ENCODE measurements around the gene NISCH. TPM values are rescaled to one million over a fixed set of nuclear protein-coding genes. Genes with fewer than 3 reads are reported as not detected.
A peak's percentile ranks its signal among the peaks of the same experiment; 100 is the strongest.
"Not testable (repeated sequence)": the region's sequence is repeated elsewhere in the genome, so short reads cannot be mapped to it uniquely, and the experiment has no call there.

The NISCH gene
- total RNA-seq, 1 experiment from 2014 or later = 72.8 TPM

- TF ChIP-seq POLR2A (IDR thresholded peaks at IDR 0.05; ENCODE audit: borderline replicate concordance, extremely low read depth, insufficient read depth, insufficient read length) (no peak), CEBPB (IDR thresholded peaks at IDR 0.05; ENCODE audit: low read depth) (no peak), FOSL1 (IDR thresholded peaks at IDR 0.05; ENCODE audit: low read depth) (no peak), YY1 (IDR thresholded peaks at IDR 0.05; ENCODE audit: extremely low read depth, insufficient replicate concordance, low read depth, low read length) (no peak), CTCF (IDR thresholded peaks at IDR 0.05 in 2 of 3, conservative IDR thresholded peaks at IDR 0.05 in 1 of 3; ENCODE audit: borderline replicate concordance in 1 of 3, insufficient read depth in 1 of 3, low read depth in 2 of 3, low read length in 2 of 3) (no peak), JUND (IDR thresholded peaks at IDR 0.05) (no peak), REST (IDR thresholded peaks at IDR 0.05; ENCODE audit: low read depth) (no peak)
- Histone ChIP-seq H3K4me2 (ENCODE audit: low read length) (no peak overlapping the region), H3K27ac (ENCODE audit: low read depth, low read length) (peak overlapping the region; percentile 18; the same call in 1 of the 2 replicates), H3K27me3 (ENCODE audit: insufficient read depth, low read length) (no peaks in the 10 kb centered on the region), H4K20me1 (ENCODE audit: insufficient read depth) (no peaks in the 10 kb centered on the region), H3K4me3 (replicated peaks in 1 of 2; ENCODE audit: low read depth in 1 of 2, low read length in 2 of 2) (no peak overlapping the region), H3K79me2 (ENCODE audit: insufficient read depth, low read length) (peaks cover 6% of the 10 kb centered on the region; the same call in 1 of the 2 replicates), H3K9me2 (ENCODE audit: insufficient read depth) (no peaks in the 10 kb centered on the region), H3K9me3 (ENCODE audit: control insufficient read depth in 1 of 2, insufficient read depth in 1 of 2, low read depth in 1 of 2, low read length in 2 of 2) (no peaks in the 10 kb centered on the region), H3K4me1 (ENCODE audit: control insufficient read depth in 1 of 2, insufficient read depth in 2 of 2, low read length in 2 of 2) (0 out of 4 replicates have a peak, but pooled peaks cover 0 to under 1% of the 10 kb centered on the region in 2 experiments), H3K36me3 (ENCODE audit: control insufficient read depth in 1 of 2, insufficient read depth in 2 of 2, low read length in 2 of 2) (peaks cover 11 to 17% of the 10 kb centered on the region in 2 experiments), H2AFZ (ENCODE audit: low read depth, low read length, poor library complexity, severe bottlenecking) (no peak overlapping the region), H3K9ac (ENCODE audit: low read length) (no peak overlapping the region)
- ATAC-seq (no peak), DNase-seq (ENCODE audit: low read depth, low spot score) (no peak)
- no TSS peak for BruUV-seq (replicated peaks)
- ChIA-PET CTCF (no interaction called here), POLR2A (interaction anchor here (2.7 kb wide), 1 partner anchor 10 kb away, joined by 13 read pairs; the partner anchor contains the start of gene UQCC5), RAD21 (ENCODE audit: low non-redundant PET in 1 of 2, low total read pairs in 2 of 2, uncharacterized antibody in 2 of 2, unreplicated experiment in 2 of 2) (no interaction called here)
- intact Hi-C loops (cut with micrococcal nuclease) = no loop called here
These were observed 70.5 kb downstream of the NISCH start for GRCh38 chr3:52525680-52526561.

GRCh38 chr3:52526671-52527038, 71.3 kb downstream of the NISCH start:
- Histone ChIP-seq H3K79me2 (ENCODE audit: insufficient read depth, low read length) (peaks cover 13% of the 10 kb centered on the region; the same call in 1 of the 2 replicates), H3K36me3 (ENCODE audit: control insufficient read depth in 1 of 2, insufficient read depth in 2 of 2, low read length in 2 of 2) (peaks cover 11 to 17% of the 10 kb centered on the region in 2 experiments)
- H3K4me2 ChIP-seq (ENCODE audit: low read length); H3K27ac ChIP-seq (ENCODE audit: low read depth, low read length); H2AFZ ChIP-seq (ENCODE audit: low read depth, low read length, poor library complexity, severe bottlenecking); CTCF ChIA-PET; ATAC-seq; H3K27me3 ChIP-seq (ENCODE audit: insufficient read depth, low read length); H3K9ac ChIP-seq (ENCODE audit: low read length); H3K9me2 ChIP-seq (ENCODE audit: insufficient read depth); DNase-seq (ENCODE audit: low read depth, low spot score); RAD21 ChIA-PET (ENCODE audit: low non-redundant PET in 1 of 2, low total read pairs in 2 of 2, uncharacterized antibody in 2 of 2, unreplicated experiment in 2 of 2); H3K4me3 ChIP-seq (replicated peaks in 1 of 2; ENCODE audit: low read depth in 1 of 2, low read length in 2 of 2); H4K20me1 ChIP-seq (ENCODE audit: insufficient read depth); H3K4me1 ChIP-seq (ENCODE audit: control insufficient read depth in 1 of 2, insufficient read depth in 2 of 2, low read length in 2 of 2); intact Hi-C loops (cut with micrococcal nuclease); BruUV-seq (replicated peaks); H3K9me3 ChIP-seq (ENCODE audit: control insufficient read depth in 1 of 2, insufficient read depth in 1 of 2, low read depth in 1 of 2, low read length in 2 of 2): not testable (repeated sequence)
- POLR2A ChIA-PET = interaction anchor here (2.7 kb wide), 1 partner anchor 9 kb away, joined by 13 read pairs; the partner anchor contains the start of gene UQCC5

Data from HCT116 (cell line).